HepG2 (cell line): Measurements from ENCODE around the gene SMNDC1. TPM values are rescaled to one million over a fixed set of nuclear protein-coding genes. Genes with fewer than 3 reads are reported as not detected.

Experiments used
- ATAC-seq: fragments of 200-7000 bp; cut with Tn5 transposase; 3 replicates; pipeline ENCODE4 v1.9.1; 2020; ENCODE audit warnings: mild to moderate bottlenecking, moderate library complexity
- BruUV-seq: library from RNA; stranded (reverse); fragments of 400-500 nt; replicated peaks from 2 replicates; lab custom pipeline; 2021; lab: Mats Ljungman, UMichigan
- CTCF ChIA-PET: fragments of 300-600 bp; formaldehyde crosslinking; extraction: SDS; loops from one replicate; lab custom pipeline; 2021; ENCODE audit warnings: low total read pairs, inconsistent platforms, low intra/inter-chr PET ratio; lab: Yijun Ruan, JAX
- POLR2A ChIA-PET: fragments of 350-600 bp; sonication (Branson Sonifier 250); formaldehyde crosslinking; loops from one replicate; lab custom pipeline; 2020; ENCODE audit warnings: antibody characterized with exemption, inconsistent platforms; lab: Yijun Ruan, JAX
- DNase-seq: peaks from one replicate; pipeline ENCODE4 v3.0.0-alpha.2; 2015; ENCODE audit warnings: low spot score
- FAIRE-seq: peaks from 3 replicates; lab custom pipeline; 2011; peaks lifted over from hg19 to GRCh38; lab: Jason Lieb, UNC
- H2AFZ ChIP-seq: one replicate; pipeline ENCODE4 v1.6.1; 2011; ENCODE audit warnings: low read length, inconsistent platforms
- H3K27ac ChIP-seq: fragments of 300-600 bp; 3 replicates; pipeline ENCODE4 v1.8.0; 2011; ENCODE audit warnings: mixed run types, mild to moderate bottlenecking, mixed read lengths, low read length, inconsistent platforms; ENCODE audit not compliant: insufficient read depth; ENCODE audit errors: extremely low read length
- H3K27me3 ChIP-seq, 2 experiments: fragments of 200-600 bp in 1 of 2; 2 replicates in 1 of 2; 3 replicates in 1 of 2; pipeline versions ENCODE4 v1.6.0 to v1.8.0; 2011; ENCODE audit warnings: low read length in 2 of 2, mild to moderate bottlenecking in 2 of 2, moderate library complexity in 2 of 2, inconsistent platforms in 1 of 2; ENCODE audit not compliant: insufficient read depth in 2 of 2, control insufficient read depth in 1 of 2
- H3K36me3 ChIP-seq, 2 experiments: fragments of 200-600 bp in 1 of 2; replicated peaks in 1 of 2; 2 replicates in 1 of 2; 3 replicates in 1 of 2; pipeline versions ENCODE4 v1.5.1 to v1.8.0; 2011; ENCODE audit warnings: low read length in 2 of 2, inconsistent platforms in 1 of 2; ENCODE audit not compliant: insufficient read depth in 2 of 2, control insufficient read depth in 1 of 2
- H3K4me1 ChIP-seq: 2 replicates; pipeline ENCODE4 v1.5.1; 2012; ENCODE audit warnings: low read length, inconsistent platforms; ENCODE audit not compliant: insufficient read depth
- H3K4me2 ChIP-seq: 2 replicates; pipeline ENCODE4 v1.6.0; 2011; ENCODE audit warnings: low read depth, low read length, inconsistent platforms
- H3K4me3 ChIP-seq, 3 experiments: fragments of 200-600 bp in 1 of 3; sonication (generic), shearing (Covaris generic) in 1 of 3; replicated peaks in 1 of 3; 2 replicates each; pipeline ENCODE4 v1.5.1; 2011 to 2016; ENCODE audit warnings: low read length in 3 of 3, inconsistent platforms in 2 of 3, low read depth in 2 of 3, mild to moderate bottlenecking in 2 of 3, control low read depth in 1 of 3, mixed read lengths in 1 of 3; ENCODE audit not compliant: insufficient read depth in 1 of 3
- H3K79me2 ChIP-seq: one replicate; pipeline ENCODE4 v1.6.1; 2011; ENCODE audit warnings: low read length, inconsistent platforms; ENCODE audit not compliant: insufficient read depth
- H3K9ac ChIP-seq: 2 replicates; pipeline ENCODE4 v1.6.0; 2011; ENCODE audit warnings: mild to moderate bottlenecking, low read depth, low read length, inconsistent platforms; ENCODE audit not compliant: insufficient read depth
- H3K9me3 ChIP-seq: 2 replicates; pipeline ENCODE4 v1.5.1; 2012; ENCODE audit warnings: mild to moderate bottlenecking, low read length
- H4K20me1 ChIP-seq: 2 replicates; pipeline ENCODE4 v1.6.0; 2011; ENCODE audit warnings: inconsistent platforms, mild to moderate bottlenecking, low read length, moderate library complexity; ENCODE audit not compliant: insufficient read depth
- CENPBD1 ChIP-seq: sonication (generic); formaldehyde crosslinking; IDR thresholded peaks from 2 replicates; pipeline ENCODE4 v1.8.0; 2022; ENCODE audit warnings: missing genetic modification reagents, low read depth, mild to moderate bottlenecking, borderline replicate concordance
- RAD21 ChIP-seq: fragments of 450-650 bp; formaldehyde crosslinking; IDR thresholded peaks from 2 replicates; pipeline ENCODE4 v1.5.0; 2020; ENCODE audit warnings: mild to moderate bottlenecking
- SIN3A ChIP-seq: IDR thresholded peaks from 2 replicates; pipeline ENCODE4 v1.6.1; 2011; ENCODE audit warnings: low read depth, mild to moderate bottlenecking, control low read depth, low read length, borderline replicate concordance
- SMC3 ChIP-seq: IDR thresholded peaks from 2 replicates; pipeline ENCODE4 v1.6.1; 2011; ENCODE audit warnings: low read length, improper control_type of control experiment
- SMYD3 ChIP-seq: sonication (generic); formaldehyde crosslinking; IDR thresholded peaks from 2 replicates; pipeline ENCODE4 v1.8.1; 2023; ENCODE audit warnings: mild to moderate bottlenecking, missing genetic modification reagents
- STAG1 ChIP-seq: sonication (generic); formaldehyde crosslinking; IDR thresholded peaks from 2 replicates; pipeline ENCODE4 v1.4.0; 2020; ENCODE audit warnings: missing genetic modification reagents
- ZFP36 ChIP-seq: fragments of 150-350 bp; IDR thresholded peaks from 2 replicates; pipeline ENCODE4 v1.6.1; 2018; ENCODE audit warnings: borderline replicate concordance, low read length, low read depth; ENCODE audit not compliant: partially characterized antibody
- ZKSCAN8 ChIP-seq: IDR thresholded peaks from 2 replicates; pipeline ENCODE4 v1.6.1; 2016; ENCODE audit warnings: borderline replicate concordance, missing genetic modification reagents, missing compliant biosample characterization
- ZNF776 ChIP-seq: sonication (generic); formaldehyde crosslinking; IDR thresholded peaks from 2 replicates; pipeline ENCODE4 v1.4.0; 2020; ENCODE audit warnings: mild to moderate bottlenecking, missing genetic modification reagents
- ZSCAN30 ChIP-seq: sonication (generic); formaldehyde crosslinking; IDR thresholded peaks from 2 replicates; pipeline ENCODE4 v1.5.0; 2020; ENCODE audit warnings: mild to moderate bottlenecking, missing genetic modification reagents
- WGBS: methylation state at CpG from one replicate; pipeline ENCODE4 v1.1.6; 2017; ENCODE audit warnings: low lambda C conversion rate; 5-methylcytosine and 5-hydroxymethylcytosine counted together
- in situ Hi-C: cut with HindIII; loops from 2 replicates; pipeline ENCODE4 v1.10.0; 2017; ENCODE audit warnings: low pct_unique_long_range_greater_than_20kb; ENCODE audit not compliant: extremely low pct_ligation_motif_present
- intact Hi-C: fragments of 100-400 bp; cut with micrococcal nuclease; formaldehyde crosslinking; loops from one replicate; pipeline ENCODE4 v1.10.0; 2022; ENCODE audit not compliant: unreplicated experiment
- polyA plus RNA-seq, 8 experiments: library from polyadenylated mRNA; depleted of rRNA in 3 of 8; stranded (reverse) in 7 of 8; unstranded in 1 of 8; fragments of >200 nt; fragmentation: Illumina TruSeq in 4 of 8; extraction: Trizol in 4 of 8; gene quantifications; 2 replicates each; pipeline versions ENCODE4 v1.2.1 to v1.2.3, GENCODE V29; 2011 to 2016; ENCODE audit warnings: low read depth in 4 of 8, missing spikeins in 1 of 8, mixed read lengths in 1 of 8; ENCODE audit not compliant: insufficient read depth in 1 of 8
- total RNA-seq, 5 experiments: library from RNA; depleted of rRNA; stranded (reverse); fragments of >200 nt; fragmentation: Illumina TruSeq; extraction: Trizol; gene quantifications; 2 replicates each; pipeline ENCODE4 v1.2.3, GENCODE V29; 2016; ENCODE audit warnings: low read depth in 1 of 5
- TF ChIP-seq, protein P1 (sequence below): sonication (generic); formaldehyde crosslinking; conservative IDR thresholded peaks from 2 replicates; pipeline ENCODE4 v1.8.1; 2023; ENCODE audit warnings: missing genetic modification reagents
- TF ChIP-seq, protein P2 (sequence below): sonication (generic); formaldehyde crosslinking; IDR thresholded peaks from 2 replicates; pipeline ENCODE4 v1.4.0; 2020; ENCODE audit warnings: missing genetic modification reagents, borderline replicate concordance
- TF ChIP-seq, protein P3 (sequence below): sonication (generic); formaldehyde crosslinking; IDR thresholded peaks from 2 replicates; pipeline ENCODE4 v1.5.0; 2020; ENCODE audit warnings: mild to moderate bottlenecking, missing genetic modification reagents, moderate library complexity
- TF ChIP-seq, protein P4 (sequence below): sonication (generic); formaldehyde crosslinking; IDR thresholded peaks from 2 replicates; pipeline ENCODE4 v1.5.0; 2020; ENCODE audit warnings: missing genetic modification reagents
- TF ChIP-seq, protein P5 (sequence below): sonication (generic); formaldehyde crosslinking; IDR thresholded peaks from 2 replicates; pipeline ENCODE4 v1.5.1; 2020; ENCODE audit warnings: missing genetic modification reagents, mild to moderate bottlenecking, borderline replicate concordance

Gene SMNDC1
- total and polyA plus RNA-seq, 2 of the 13 experiments (the other 11 are each of a cell fraction or from before 2014, with no cell fraction given): 7.8 to 8.9 TPM

- WGBS: 6% methylated on average over 3 of the region's 3 CpGs
- Histone ChIP-seq H4K20me1 (no peaks in the 10 kb centered on the region), H3K9me3 (no peaks in the 10 kb centered on the region), H3K79me2 (no peaks in the 10 kb centered on the region), H3K4me3 (no peak overlapping the region), H3K36me3 (no peaks in the 10 kb centered on the region), H3K9ac (no peak overlapping the region), H3K27ac (no peak overlapping the region), H3K4me2 (no peak overlapping the region), H2AFZ (no peak overlapping the region), H3K4me1 (no peaks in the 10 kb centered on the region), H3K27me3 (peaks cover 0 to 3% of the 10 kb centered on the region in 2 experiments; a peak in 1 of 5 replicates)
- FAIRE-seq (no peak), DNase-seq (peak; percentile 42), ATAC-seq (peak; percentile 68)
- ChIA-PET CTCF (interaction anchor here (1.6 to 2.4 kb wide), 3 partner anchors 224 to 289 kb away, joined by 7 to 19 read pairs (median 16); no protein-coding TSS in a partner anchor), POLR2A (no interaction called here)
- intact Hi-C loops: loop anchor here (1.0 kb wide), 2 partner anchors 236 to 289 kb away; no protein-coding TSS in a partner anchor
- no TSS peak for BruUV-seq
- in situ Hi-C loops: loop anchor here (5.0 kb wide), 1 partner anchor 221 kb away; no protein-coding TSS in a partner anchor
- TF ChIP-seq ZKSCAN8 (CRISPR knock-in tag) (no peak), SMYD3 (CRISPR knock-in tag) (no peak), SIN3A (no peak), CENPBD1 (CRISPR knock-in tag) (no peak), SMC3 (peak; percentile 71), ZFP36 (no peak), ZSCAN30 (CRISPR knock-in tag) (no peak), RAD21 (CRISPR knock-in tag) (peak; percentile 48; the same call in 1 of the 2 replicates), ZNF776 (no peak), STAG1 (peak; percentile 78)
- TF ChIP-seq, protein P1, sequence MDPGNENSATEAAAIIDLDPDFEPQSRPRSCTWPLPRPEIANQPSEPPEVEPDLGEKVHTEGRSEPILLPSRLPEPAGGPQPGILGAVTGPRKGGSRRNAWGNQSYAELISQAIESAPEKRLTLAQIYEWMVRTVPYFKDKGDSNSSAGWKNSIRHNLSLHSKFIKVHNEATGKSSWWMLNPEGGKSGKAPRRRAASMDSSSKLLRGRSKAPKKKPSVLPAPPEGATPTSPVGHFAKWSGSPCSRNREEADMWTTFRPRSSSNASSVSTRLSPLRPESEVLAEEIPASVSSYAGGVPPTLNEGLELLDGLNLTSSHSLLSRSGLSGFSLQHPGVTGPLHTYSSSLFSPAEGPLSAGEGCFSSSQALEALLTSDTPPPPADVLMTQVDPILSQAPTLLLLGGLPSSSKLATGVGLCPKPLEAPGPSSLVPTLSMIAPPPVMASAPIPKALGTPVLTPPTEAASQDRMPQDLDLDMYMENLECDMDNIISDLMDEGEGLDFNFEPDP (CRISPR knock-in tag): no peak
- TF ChIP-seq, protein P2, sequence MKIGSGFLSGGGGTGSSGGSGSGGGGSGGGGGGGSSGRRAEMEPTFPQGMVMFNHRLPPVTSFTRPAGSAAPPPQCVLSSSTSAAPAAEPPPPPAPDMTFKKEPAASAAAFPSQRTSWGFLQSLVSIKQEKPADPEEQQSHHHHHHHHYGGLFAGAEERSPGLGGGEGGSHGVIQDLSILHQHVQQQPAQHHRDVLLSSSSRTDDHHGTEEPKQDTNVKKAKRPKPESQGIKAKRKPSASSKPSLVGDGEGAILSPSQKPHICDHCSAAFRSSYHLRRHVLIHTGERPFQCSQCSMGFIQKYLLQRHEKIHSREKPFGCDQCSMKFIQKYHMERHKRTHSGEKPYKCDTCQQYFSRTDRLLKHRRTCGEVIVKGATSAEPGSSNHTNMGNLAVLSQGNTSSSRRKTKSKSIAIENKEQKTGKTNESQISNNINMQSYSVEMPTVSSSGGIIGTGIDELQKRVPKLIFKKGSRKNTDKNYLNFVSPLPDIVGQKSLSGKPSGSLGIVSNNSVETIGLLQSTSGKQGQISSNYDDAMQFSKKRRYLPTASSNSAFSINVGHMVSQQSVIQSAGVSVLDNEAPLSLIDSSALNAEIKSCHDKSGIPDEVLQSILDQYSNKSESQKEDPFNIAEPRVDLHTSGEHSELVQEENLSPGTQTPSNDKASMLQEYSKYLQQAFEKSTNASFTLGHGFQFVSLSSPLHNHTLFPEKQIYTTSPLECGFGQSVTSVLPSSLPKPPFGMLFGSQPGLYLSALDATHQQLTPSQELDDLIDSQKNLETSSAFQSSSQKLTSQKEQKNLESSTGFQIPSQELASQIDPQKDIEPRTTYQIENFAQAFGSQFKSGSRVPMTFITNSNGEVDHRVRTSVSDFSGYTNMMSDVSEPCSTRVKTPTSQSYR: peak; percentile 81; the same call in 1 of the 2 replicates
- TF ChIP-seq, protein P3, sequence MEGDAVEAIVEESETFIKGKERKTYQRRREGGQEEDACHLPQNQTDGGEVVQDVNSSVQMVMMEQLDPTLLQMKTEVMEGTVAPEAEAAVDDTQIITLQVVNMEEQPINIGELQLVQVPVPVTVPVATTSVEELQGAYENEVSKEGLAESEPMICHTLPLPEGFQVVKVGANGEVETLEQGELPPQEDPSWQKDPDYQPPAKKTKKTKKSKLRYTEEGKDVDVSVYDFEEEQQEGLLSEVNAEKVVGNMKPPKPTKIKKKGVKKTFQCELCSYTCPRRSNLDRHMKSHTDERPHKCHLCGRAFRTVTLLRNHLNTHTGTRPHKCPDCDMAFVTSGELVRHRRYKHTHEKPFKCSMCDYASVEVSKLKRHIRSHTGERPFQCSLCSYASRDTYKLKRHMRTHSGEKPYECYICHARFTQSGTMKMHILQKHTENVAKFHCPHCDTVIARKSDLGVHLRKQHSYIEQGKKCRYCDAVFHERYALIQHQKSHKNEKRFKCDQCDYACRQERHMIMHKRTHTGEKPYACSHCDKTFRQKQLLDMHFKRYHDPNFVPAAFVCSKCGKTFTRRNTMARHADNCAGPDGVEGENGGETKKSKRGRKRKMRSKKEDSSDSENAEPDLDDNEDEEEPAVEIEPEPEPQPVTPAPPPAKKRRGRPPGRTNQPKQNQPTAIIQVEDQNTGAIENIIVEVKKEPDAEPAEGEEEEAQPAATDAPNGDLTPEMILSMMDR (CRISPR knock-in tag): peak; percentile 77
- TF ChIP-seq, protein P4, sequence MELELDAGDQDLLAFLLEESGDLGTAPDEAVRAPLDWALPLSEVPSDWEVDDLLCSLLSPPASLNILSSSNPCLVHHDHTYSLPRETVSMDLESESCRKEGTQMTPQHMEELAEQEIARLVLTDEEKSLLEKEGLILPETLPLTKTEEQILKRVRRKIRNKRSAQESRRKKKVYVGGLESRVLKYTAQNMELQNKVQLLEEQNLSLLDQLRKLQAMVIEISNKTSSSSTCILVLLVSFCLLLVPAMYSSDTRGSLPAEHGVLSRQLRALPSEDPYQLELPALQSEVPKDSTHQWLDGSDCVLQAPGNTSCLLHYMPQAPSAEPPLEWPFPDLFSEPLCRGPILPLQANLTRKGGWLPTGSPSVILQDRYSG (CRISPR knock-in tag): no peak
- TF ChIP-seq, protein P5, sequence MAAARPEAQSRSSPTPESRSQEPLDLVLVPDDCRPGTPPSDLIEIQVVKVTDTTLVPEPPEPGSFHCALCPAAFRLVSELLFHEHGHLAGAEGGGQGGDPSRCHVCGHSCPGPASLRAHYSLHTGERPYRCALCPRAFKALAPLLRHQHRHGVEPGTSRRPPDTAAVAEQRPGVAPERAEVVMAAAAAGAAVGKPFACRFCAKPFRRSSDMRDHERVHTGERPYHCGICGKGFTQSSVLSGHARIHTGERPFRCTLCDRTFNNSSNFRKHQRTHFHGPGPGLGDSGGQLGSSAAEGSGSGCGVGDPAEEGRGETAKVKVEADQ (CRISPR knock-in tag): no peak
Measured at GRCh38 chr10:110311357-110311949, 6.7 kb upstream of the SMNDC1 start.
